Measurements from ENCODE around the gene FAM47E. TPM values are rescaled to one million over a fixed set of nuclear protein-coding genes. Genes with fewer than 3 reads are reported as not detected.

The FAM47E gene
- total and polyA plus RNA-seq, 2 donors from 2014 or later = 10.4 to 15.0 TPM

GRCh38 chr4:76233967-76234678 is 17.4 kb upstream of the FAM47E start:
- peak overlapping the region in 1 of 3 donors; percentile 5 for H3K4me3 ChIP-seq (ENCODE audit: low read length in 3 of 3)
- peak in 1 of 5 donors; percentile 76 for DNase-seq
- H3K9ac ChIP-seq (ENCODE audit: low read length in 3 of 3) = no peak overlapping the region
- H3K27me3 ChIP-seq (ENCODE audit: control insufficient read depth, insufficient read depth, low read length) = no peaks in the 10 kb centered on the region
- TF ChIP-seq CTCF (IDR thresholded peaks at IDR 0.05; ENCODE audit: borderline replicate concordance, extremely low read depth, insufficient read depth) = no peak
- no peak for FAIRE-seq
- peak overlapping the region in 1 of 2 donors; percentile 54 for H3K27ac ChIP-seq (ENCODE audit: low read depth in 2 of 2, low read length in 2 of 2)
- H3K4me1 ChIP-seq (ENCODE audit: control insufficient read depth in 2 of 3, insufficient read depth in 2 of 3, low read depth in 1 of 3, low read length in 3 of 3) = no peaks in the 10 kb centered on the region
- no peaks in the 10 kb centered on the region for H3K36me3 ChIP-seq (ENCODE audit: control insufficient read depth in 2 of 3, insufficient read depth in 3 of 3, low read length in 3 of 3)
- intact Hi-C loops (cut with DNase I) = no loop called here
- H3K9me3 ChIP-seq (ENCODE audit: control insufficient read depth in 2 of 3, insufficient read depth in 1 of 3, low read length in 3 of 3) = no peaks in the 10 kb centered on the region

GRCh38 chr4:76234679-76235044 is 16.9 kb upstream of the FAM47E start:
- no peak for TF ChIP-seq CTCF (IDR thresholded peaks at IDR 0.05; ENCODE audit: borderline replicate concordance, extremely low read depth, insufficient read depth)
- no peaks in the 10 kb centered on the region for H3K27me3 ChIP-seq (ENCODE audit: control insufficient read depth, insufficient read depth, low read length)
- H3K27ac ChIP-seq (ENCODE audit: low read depth in 2 of 2, low read length in 2 of 2) = no peak overlapping the region
- DNase-seq (no peak), FAIRE-seq (no peak)
- intact Hi-C loops (cut with DNase I) = no loop called here
- no peak overlapping the region for H3K4me3 ChIP-seq (ENCODE audit: low read length in 3 of 3)
- H3K36me3 ChIP-seq (ENCODE audit: control insufficient read depth in 2 of 3, insufficient read depth in 3 of 3, low read length in 3 of 3) = no peaks in the 10 kb centered on the region
- H3K9ac ChIP-seq (ENCODE audit: low read length in 3 of 3) = no peak overlapping the region
- H3K4me1 ChIP-seq (ENCODE audit: control insufficient read depth in 2 of 3, insufficient read depth in 2 of 3, low read depth in 1 of 3, low read length in 3 of 3) = no peaks in the 10 kb centered on the region
- peaks cover 0 to 3% (median under 1%) of the 10 kb centered on the region in 3 donors for H3K9me3 ChIP-seq (ENCODE audit: control insufficient read depth in 2 of 3, insufficient read depth in 1 of 3, low read length in 3 of 3)

GRCh38 chr4:76235407-76235806 is 16.1 kb upstream of the FAM47E start:
- no peak for TF ChIP-seq CTCF (IDR thresholded peaks at IDR 0.05; ENCODE audit: borderline replicate concordance, extremely low read depth, insufficient read depth)
- Histone ChIP-seq H3K4me1 (ENCODE audit: control insufficient read depth in 2 of 3, insufficient read depth in 2 of 3, low read depth in 1 of 3, low read length in 3 of 3) (no peaks in the 10 kb centered on the region), H3K4me3 (ENCODE audit: low read length in 3 of 3) (no peak overlapping the region), H3K27me3 (ENCODE audit: control insufficient read depth, insufficient read depth, low read length) (no peaks in the 10 kb centered on the region), H3K27ac (ENCODE audit: low read depth in 2 of 2, low read length in 2 of 2) (peak overlapping the region in 1 of 2 donors; percentile 15), H3K36me3 (ENCODE audit: control insufficient read depth in 2 of 3, insufficient read depth in 3 of 3, low read length in 3 of 3) (no peaks in the 10 kb centered on the region), H3K9me3 (ENCODE audit: control insufficient read depth in 2 of 3, insufficient read depth in 1 of 3, low read length in 3 of 3) (peaks cover 0 to 10% (median 2%) of the 10 kb centered on the region in 3 donors), H3K9ac (ENCODE audit: low read length in 3 of 3) (no peak overlapping the region)
- FAIRE-seq (no peak), DNase-seq (no peak)
- intact Hi-C loops (cut with DNase I) = no loop called here

Data from kidney (tissue), 14 donors.